HCT116 (cell line): Measurements from ENCODE around the gene GCK.

Experiments
- ATF3 ChIP-seq: IDR thresholded peaks from 2 replicates; pipeline ENCODE4 v1.6.1; 2012
- CTCF ChIP-seq, 3 experiments: fragments of 200-600 bp in 1 of 3; sonication (generic) in 1 of 3; IDR thresholded peaks in 2 of 3; conservative IDR thresholded peaks in 1 of 3; 2 replicates each; pipeline ENCODE4 v1.5.1; 2012 to 2017; ENCODE audit warnings: low read depth in 2 of 3, low read length in 2 of 3, antibody characterized with exemption in 1 of 3, borderline replicate concordance in 1 of 3, control low read depth in 1 of 3, mild to moderate bottlenecking in 1 of 3, mixed read lengths in 1 of 3, mixed run types in 1 of 3, moderate library complexity in 1 of 3; ENCODE audit not compliant: insufficient read depth in 1 of 3
- EGR1 ChIP-seq: IDR thresholded peaks from 2 replicates; pipeline ENCODE4 v1.6.1; 2012; ENCODE audit warnings: low read depth
- EZH2phosphoT487 ChIP-seq: fragments of 200-600 bp; IDR thresholded peaks from 2 replicates; pipeline ENCODE4 v1.6.1; 2018; ENCODE audit warnings: antibody characterized with exemption, borderline replicate concordance
- MAX ChIP-seq: IDR thresholded peaks from 2 replicates; pipeline ENCODE4 v1.6.1; 2012
- POLR2A ChIP-seq: IDR thresholded peaks from 2 replicates; pipeline ENCODE4 v1.7.0; 2011; ENCODE audit warnings: borderline replicate concordance; ENCODE audit not compliant: insufficient read depth, insufficient read length; ENCODE audit errors: extremely low read depth
- POLR2AphosphoS5 ChIP-seq: IDR thresholded peaks from 2 replicates; pipeline ENCODE4 v1.6.1; 2011; ENCODE audit warnings: mild to moderate bottlenecking, low read depth, low read length, moderate library complexity
- SP1 ChIP-seq: IDR thresholded peaks from 2 replicates; pipeline ENCODE4 v1.6.1; 2012; ENCODE audit warnings: low read depth
- TCF7L2 ChIP-seq: IDR thresholded peaks from 2 replicates; pipeline ENCODE4 v1.7.0; 2011; ENCODE audit warnings: borderline replicate concordance, inconsistent platforms; ENCODE audit not compliant: insufficient read depth, insufficient read length; ENCODE audit errors: extremely low read depth
- ZFX ChIP-seq: fragments of 450-650 bp; IDR thresholded peaks from 2 replicates; pipeline ENCODE4 v1.6.1; 2017
- ZNF274 ChIP-seq: fragments of 200-500 bp; sonication (Bioruptor generic); IDR thresholded peaks from 2 replicates; pipeline ENCODE4 v1.6.1; 2014; ENCODE audit warnings: mild to moderate bottlenecking, low read depth, low read length, inconsistent platforms

GRCh38 chr7:44128721-44129582, 60.3 kb downstream of the GCK start:
- no peak for TF ChIP-seq CTCF (IDR thresholded peaks at IDR 0.05 in 2 of 3, conservative IDR thresholded peaks at IDR 0.05 in 1 of 3; ENCODE audit: borderline replicate concordance in 1 of 3, insufficient read depth in 1 of 3, low read depth in 2 of 3, low read length in 2 of 3)
- TF ChIP-seq EZH2phosphoT487, result no peak
- no peak for TF ChIP-seq POLR2AphosphoS5
- no peak for TF ChIP-seq MAX
- no peak for TF ChIP-seq EGR1
- no peak for TF ChIP-seq ATF3
- no peak for TF ChIP-seq POLR2A
- TF ChIP-seq TCF7L2, result no peak
- TF ChIP-seq ZNF274, result no peak
- no peak for TF ChIP-seq ZFX
- TF ChIP-seq SP1, result no peak
